ENCODE measurements around the gene PERM1. TPM values are rescaled to one million over a fixed set of nuclear protein-coding genes. Genes with fewer than 3 reads are reported as not detected.
"Not testable (repeated sequence)": the region's sequence is repeated elsewhere in the genome, so short reads cannot be mapped to it uniquely, and the experiment has no call there.

The PERM1 gene
- total RNA-seq, 1 experiment from 2014 or later: 0.39 TPM

DNA sequence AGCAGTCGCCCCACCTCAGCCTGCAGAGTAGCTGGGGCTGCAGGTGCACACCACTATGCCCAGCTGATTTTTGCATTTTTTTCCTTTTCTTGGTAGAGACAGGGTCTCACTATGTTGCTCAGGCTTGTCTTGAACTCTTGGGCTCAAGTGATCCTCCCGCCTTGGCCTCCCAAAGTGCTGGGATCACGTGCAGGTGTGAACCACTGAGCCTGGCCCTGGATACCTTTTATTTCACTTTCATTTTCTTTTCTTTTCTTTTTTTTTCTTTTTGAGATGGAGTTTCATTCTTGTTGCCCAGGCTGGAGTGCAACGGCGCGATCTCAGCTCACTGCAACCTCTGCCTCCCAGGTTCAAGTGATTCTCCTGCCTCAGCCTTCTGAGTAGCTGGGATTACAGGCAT lies 9.4 kb upstream of the PERM1 start:
- H3K9me2 ChIP-seq (ENCODE audit: insufficient read depth); H3K36me3 ChIP-seq (ENCODE audit: control insufficient read depth in 1 of 2, insufficient read depth in 2 of 2, low read length in 2 of 2); H3K9ac ChIP-seq (ENCODE audit: low read length); ATAC-seq; CTCF ChIA-PET; H4K20me1 ChIP-seq (ENCODE audit: insufficient read depth); intact Hi-C loops (cut with micrococcal nuclease); DNase-seq (ENCODE audit: low read depth, low spot score); H3K27me3 ChIP-seq (ENCODE audit: insufficient read depth, low read length); H3K4me3 ChIP-seq (replicated peaks in 1 of 2; ENCODE audit: low read depth in 1 of 2, low read length in 2 of 2); H3K4me1 ChIP-seq (ENCODE audit: control insufficient read depth in 1 of 2, insufficient read depth in 2 of 2, low read length in 2 of 2); RAD21 ChIA-PET (ENCODE audit: low non-redundant PET in 1 of 2, low total read pairs in 2 of 2, uncharacterized antibody in 2 of 2, unreplicated experiment in 2 of 2); BruUV-seq (replicated peaks); H3K79me2 ChIP-seq (ENCODE audit: insufficient read depth, low read length); H3K27ac ChIP-seq (ENCODE audit: low read depth, low read length); POLR2A ChIA-PET; H2AFZ ChIP-seq (ENCODE audit: low read depth, low read length, poor library complexity, severe bottlenecking); H3K9me3 ChIP-seq (ENCODE audit: control insufficient read depth in 1 of 2, insufficient read depth in 1 of 2, low read depth in 1 of 2, low read length in 2 of 2); H3K4me2 ChIP-seq (ENCODE audit: low read length): not testable (repeated sequence)

DNA sequence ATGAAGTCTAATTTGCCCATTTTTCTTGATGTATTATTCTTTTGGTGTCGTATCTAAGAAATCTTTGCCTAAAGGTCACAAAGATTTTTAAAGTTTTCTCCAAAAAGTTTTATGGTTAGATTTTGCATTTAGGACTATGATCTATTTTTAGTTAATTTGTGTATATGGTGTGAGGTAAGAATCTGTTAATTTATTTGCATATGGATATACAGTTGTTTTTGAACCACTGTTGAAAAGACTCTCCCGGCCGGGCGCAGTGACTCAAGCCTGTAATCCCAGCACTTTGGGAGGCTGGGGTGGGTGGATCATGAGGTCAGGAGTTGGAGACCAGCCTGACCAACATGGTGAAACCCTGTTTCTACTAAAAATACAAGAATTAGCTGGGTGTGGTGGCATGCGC lies 6.2 kb upstream of the PERM1 start:
- H3K9me2 ChIP-seq (ENCODE audit: insufficient read depth); H3K4me2 ChIP-seq (ENCODE audit: low read length); ATAC-seq; BruUV-seq (replicated peaks); H3K79me2 ChIP-seq (ENCODE audit: insufficient read depth, low read length); H3K9ac ChIP-seq (ENCODE audit: low read length); POLR2A ChIA-PET; H3K4me3 ChIP-seq (replicated peaks in 1 of 2; ENCODE audit: low read depth in 1 of 2, low read length in 2 of 2); H3K9me3 ChIP-seq (ENCODE audit: control insufficient read depth in 1 of 2, insufficient read depth in 1 of 2, low read depth in 1 of 2, low read length in 2 of 2); intact Hi-C loops (cut with micrococcal nuclease); H3K27ac ChIP-seq (ENCODE audit: low read depth, low read length); H3K27me3 ChIP-seq (ENCODE audit: insufficient read depth, low read length); DNase-seq (ENCODE audit: low read depth, low spot score); H4K20me1 ChIP-seq (ENCODE audit: insufficient read depth); CTCF ChIA-PET; H2AFZ ChIP-seq (ENCODE audit: low read depth, low read length, poor library complexity, severe bottlenecking); RAD21 ChIA-PET (ENCODE audit: low non-redundant PET in 1 of 2, low total read pairs in 2 of 2, uncharacterized antibody in 2 of 2, unreplicated experiment in 2 of 2); H3K4me1 ChIP-seq (ENCODE audit: control insufficient read depth in 1 of 2, insufficient read depth in 2 of 2, low read length in 2 of 2); H3K36me3 ChIP-seq (ENCODE audit: control insufficient read depth in 1 of 2, insufficient read depth in 2 of 2, low read length in 2 of 2): not testable (repeated sequence)

- ATAC-seq (no peak), DNase-seq (ENCODE audit: low read depth, low spot score) (no peak)
- no peaks in the 10 kb centered on the region for H3K27me3 ChIP-seq (ENCODE audit: insufficient read depth, low read length)
- no peak overlapping the region for H3K9ac ChIP-seq (ENCODE audit: low read length)
- H3K36me3 ChIP-seq (ENCODE audit: control insufficient read depth in 1 of 2, insufficient read depth in 2 of 2, low read length in 2 of 2): no peaks in the 10 kb centered on the region
- no peak for TF ChIP-seq ZNF274 (IDR thresholded peaks at IDR 0.05; ENCODE audit: low read depth, low read length)
- no peak for TF ChIP-seq ELF1 (IDR thresholded peaks at IDR 0.05; ENCODE audit: borderline replicate concordance, low read depth)
- TF ChIP-seq ATF3 (IDR thresholded peaks at IDR 0.05): no peak
- TF ChIP-seq CEBPB (IDR thresholded peaks at IDR 0.05; ENCODE audit: low read depth): no peak
- no peak for TF ChIP-seq JUND (IDR thresholded peaks at IDR 0.05)
- no peak for TF ChIP-seq CBX3 (IDR thresholded peaks at IDR 0.05; ENCODE audit: low read depth)
- TF ChIP-seq POLR2AphosphoS5 (IDR thresholded peaks at IDR 0.05; ENCODE audit: low read depth, low read length): no peak
- no peak for TF ChIP-seq MAX (IDR thresholded peaks at IDR 0.05)
- no peak for TF ChIP-seq EGR1 (IDR thresholded peaks at IDR 0.05; ENCODE audit: low read depth)
- H3K4me1 ChIP-seq (ENCODE audit: control insufficient read depth in 1 of 2, insufficient read depth in 2 of 2, low read length in 2 of 2): 0 out of 4 replicates have a peak, but pooled peaks cover 0 to 2% of the 10 kb centered on the region in 2 experiments
- no peak overlapping the region for H3K4me2 ChIP-seq (ENCODE audit: low read length)
- no peak overlapping the region for H2AFZ ChIP-seq (ENCODE audit: low read depth, low read length, poor library complexity, severe bottlenecking)
- intact Hi-C loops (cut with micrococcal nuclease): loop anchor here (2.0 kb wide), 2 partner anchors 16 to 306 kb away; partner anchors contain the start of gene HES4
- no peak overlapping the region for H3K27ac ChIP-seq (ENCODE audit: low read depth, low read length)
- RAD21 ChIA-PET (ENCODE audit: low non-redundant PET in 1 of 2, low total read pairs in 2 of 2, uncharacterized antibody in 2 of 2, unreplicated experiment in 2 of 2): no interaction called here
- no peaks in the 10 kb centered on the region for H3K9me2 ChIP-seq (ENCODE audit: insufficient read depth)
- no peaks in the 10 kb centered on the region for H3K79me2 ChIP-seq (ENCODE audit: insufficient read depth, low read length)
- no peaks in the 10 kb centered on the region for H4K20me1 ChIP-seq (ENCODE audit: insufficient read depth)
- POLR2A ChIA-PET: interaction anchor here (1.0 kb wide), 1 partner anchor 13 kb away, joined by 3 read pairs; no protein-coding TSS in a partner anchor
- H3K4me3 ChIP-seq (replicated peaks in 1 of 2; ENCODE audit: low read depth in 1 of 2, low read length in 2 of 2): no peak overlapping the region
- H3K9me3 ChIP-seq (ENCODE audit: control insufficient read depth in 1 of 2, insufficient read depth in 1 of 2, low read depth in 1 of 2, low read length in 2 of 2): no peaks in the 10 kb centered on the region
- CTCF ChIA-PET: interaction anchor here (0.7 to 2.8 kb wide), 6 partner anchors 8 to 307 kb away, joined by 3 to 18 read pairs (median 4); no protein-coding TSS in a partner anchor
- no TSS peak for BruUV-seq (replicated peaks)
Measured at GRCh38 chr1:985126-985525, 3.2 kb upstream of the PERM1 start.

Data from HCT116 (cell line).